DOHH2 (cell line): ENCODE results near the gene C12orf42.

Experiments
- H3F3A ChIP-seq: fragments of 200-600 bp; sonication (generic), shearing (Covaris generic); 2 replicates; pipeline ENCODE4 v1.6.0; 2016; ENCODE audit warnings: antibody characterized with exemption, mild to moderate bottlenecking; ENCODE audit not compliant: control insufficient read depth, insufficient read depth
- H3K27ac ChIP-seq: fragments of 200-600 bp; sonication (generic); 2 replicates; pipeline ENCODE4 v1.5.1; 2014; ENCODE audit warnings: low read depth, mild to moderate bottlenecking, low read length, moderate library complexity
- H3K27me3 ChIP-seq: fragments of 200-600 bp; sonication (generic); 2 replicates; pipeline ENCODE4 v1.6.1; 2014; ENCODE audit warnings: mild to moderate bottlenecking, low read length, mixed read lengths; ENCODE audit not compliant: control insufficient read depth
- H3K36me3 ChIP-seq: fragments of 200-600 bp; sonication (generic); 2 replicates; pipeline ENCODE4 v1.6.1; 2014; ENCODE audit warnings: mild to moderate bottlenecking, low read length, moderate library complexity, mixed read lengths; ENCODE audit not compliant: control insufficient read depth
- H3K4me1 ChIP-seq: fragments of 200-600 bp; sonication (generic); 2 replicates; pipeline ENCODE4 v1.6.1; 2014; ENCODE audit warnings: mild to moderate bottlenecking, low read length, mixed read lengths; ENCODE audit not compliant: control insufficient read depth
- H3K4me2 ChIP-seq: fragments of 200-600 bp; sonication (generic); 2 replicates; pipeline ENCODE4 v1.6.0; 2014; ENCODE audit warnings: mild to moderate bottlenecking, low read length, moderate library complexity
- H3K4me3 ChIP-seq: fragments of 200-600 bp; sonication (generic); 2 replicates; pipeline ENCODE4 v1.5.1; 2014; ENCODE audit warnings: mild to moderate bottlenecking, low read length, mixed read lengths
- H3K79me2 ChIP-seq: fragments of 200-600 bp; sonication (generic); 2 replicates; pipeline ENCODE4 v1.6.1; 2014; ENCODE audit warnings: mild to moderate bottlenecking, low read length, mixed read lengths; ENCODE audit not compliant: control insufficient read depth
- H3K9me2 ChIP-seq: fragments of 200-600 bp; sonication (generic); replicated peaks from 2 replicates; pipeline ENCODE4 v1.6.1; 2014; ENCODE audit warnings: mild to moderate bottlenecking, low read length, mixed read lengths; ENCODE audit not compliant: control insufficient read depth
- H3K9me3 ChIP-seq: fragments of 200-600 bp; sonication (generic); 2 replicates; pipeline ENCODE4 v1.6.1; 2014; ENCODE audit warnings: antibody characterized with exemption, low read length, mixed read lengths; ENCODE audit not compliant: control insufficient read depth, insufficient read depth
- H4K20me1 ChIP-seq: fragments of 200-600 bp; sonication (generic); 2 replicates; pipeline ENCODE4 v1.6.0; 2014; ENCODE audit warnings: low read depth, mild to moderate bottlenecking, antibody characterized with exemption, low read length, moderate library complexity; ENCODE audit not compliant: control insufficient read depth, insufficient read depth
- CTCF ChIP-seq: fragments of 200-600 bp; sonication (generic); IDR thresholded peaks from one replicate; pipeline ENCODE4 v1.5.1; 2014; ENCODE audit warnings: antibody characterized with exemption, mild to moderate bottlenecking, low read depth, low read length; ENCODE audit not compliant: poor library complexity, severe bottlenecking
- EZH2phosphoT487 ChIP-seq: fragments of 200-600 bp; sonication (generic); IDR thresholded peaks from 2 replicates; pipeline ENCODE4 v1.6.1; 2017; ENCODE audit warnings: borderline replicate concordance, mild to moderate bottlenecking, antibody characterized with exemption, low read length, moderate library complexity, mixed read lengths

C12orf42 gene

GRCh38 chr12:103538397-103538796 lies 42.6 kb upstream of the C12orf42 start:
- Histone ChIP-seq H4K20me1 (no peaks in the 10 kb centered on the region), H3K36me3 (no peaks in the 10 kb centered on the region), H3K4me3 (no peak overlapping the region), H3K4me1 (no peaks in the 10 kb centered on the region), H3K9me2 (no peaks in the 10 kb centered on the region), H3K9me3 (no peaks in the 10 kb centered on the region), H3F3A (no peaks in the 10 kb centered on the region), H3K4me2 (no peak overlapping the region), H3K27me3 (no peaks in the 10 kb centered on the region), H3K79me2 (no peaks in the 10 kb centered on the region), H3K27ac (no peak overlapping the region)
- TF ChIP-seq EZH2phosphoT487: no peak
- no peak for TF ChIP-seq CTCF

GRCh38 chr12:103530307-103531066 lies 34.7 kb upstream of the C12orf42 start:
- no peaks in the 10 kb centered on the region for H3K79me2 ChIP-seq
- H3K9me2 ChIP-seq: no peaks in the 10 kb centered on the region
- H3K4me1 ChIP-seq: no peaks in the 10 kb centered on the region
- no peak overlapping the region for H3K4me2 ChIP-seq
- TF ChIP-seq EZH2phosphoT487 (no peak), CTCF (no peak)
- no peaks in the 10 kb centered on the region for H3F3A ChIP-seq
- no peak overlapping the region for H3K4me3 ChIP-seq
- no peaks in the 10 kb centered on the region for H3K9me3 ChIP-seq
- H4K20me1 ChIP-seq: no peaks in the 10 kb centered on the region
- H3K27me3 ChIP-seq: no peaks in the 10 kb centered on the region
- no peak overlapping the region for H3K27ac ChIP-seq
- H3K36me3 ChIP-seq: no peaks in the 10 kb centered on the region

GRCh38 chr12:103529306-103529705 lies 33.5 kb upstream of the C12orf42 start:
- Histone ChIP-seq H3K79me2 (no peaks in the 10 kb centered on the region), H3F3A (no peaks in the 10 kb centered on the region), H3K27ac (no peak overlapping the region), H3K4me2 (no peak overlapping the region), H3K9me3 (no peaks in the 10 kb centered on the region), H4K20me1 (no peaks in the 10 kb centered on the region), H3K4me1 (no peaks in the 10 kb centered on the region), H3K36me3 (no peaks in the 10 kb centered on the region), H3K27me3 (no peaks in the 10 kb centered on the region), H3K9me2 (no peaks in the 10 kb centered on the region), H3K4me3 (no peak overlapping the region)
- no peak for TF ChIP-seq CTCF
- TF ChIP-seq EZH2phosphoT487: no peak
